GM10847 (cell line): ENCODE measurements around the gene PLXNC1.

Experiments used
- POLR2A ChIP-seq: IDR thresholded peaks from 2 replicates; pipeline ENCODE4 v1.6.1; 2011; ENCODE audit not compliant: insufficient read length; ENCODE audit errors: extremely low read depth

Gene PLXNC1

DNA sequence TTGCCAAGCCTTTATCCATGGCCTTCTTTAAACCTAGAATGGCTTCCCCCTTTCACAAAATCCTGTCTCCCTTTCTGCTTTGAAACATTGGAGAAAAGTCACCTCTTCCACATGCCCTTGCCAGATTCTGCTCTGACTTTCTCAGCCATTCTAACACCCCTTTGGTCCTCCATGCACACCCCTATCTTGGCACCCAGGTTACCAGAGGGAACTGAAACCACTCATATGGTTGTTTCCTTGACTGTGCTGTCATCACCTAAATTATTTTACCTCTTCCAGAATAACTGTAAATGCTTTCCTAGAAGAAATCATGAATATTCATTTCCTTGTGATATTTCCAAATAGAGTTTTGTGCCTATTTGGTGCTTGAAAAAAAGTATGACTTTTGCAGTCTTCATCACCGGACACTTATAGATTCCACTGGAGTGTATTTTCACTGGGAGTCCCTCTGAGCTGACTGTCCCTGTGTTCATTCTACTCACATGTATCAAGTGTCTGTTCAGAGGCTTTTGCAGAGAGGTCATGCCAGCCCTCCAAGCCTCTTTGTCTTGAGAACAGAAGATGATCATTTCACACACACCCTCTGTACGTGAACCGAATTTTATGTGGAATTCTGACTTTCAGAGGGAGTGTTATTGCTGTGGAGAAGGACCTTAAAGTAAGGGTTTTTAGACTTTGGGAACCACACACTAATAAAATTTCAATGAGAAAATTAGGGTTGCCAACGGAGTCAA lies 74.1 kb downstream of the PLXNC1 start:
- TF ChIP-seq POLR2A, result no peak

GRCh38 chr12:94223842-94224241 lies 75.5 kb downstream of the PLXNC1 start:
- no peak for TF ChIP-seq POLR2A

DNA sequence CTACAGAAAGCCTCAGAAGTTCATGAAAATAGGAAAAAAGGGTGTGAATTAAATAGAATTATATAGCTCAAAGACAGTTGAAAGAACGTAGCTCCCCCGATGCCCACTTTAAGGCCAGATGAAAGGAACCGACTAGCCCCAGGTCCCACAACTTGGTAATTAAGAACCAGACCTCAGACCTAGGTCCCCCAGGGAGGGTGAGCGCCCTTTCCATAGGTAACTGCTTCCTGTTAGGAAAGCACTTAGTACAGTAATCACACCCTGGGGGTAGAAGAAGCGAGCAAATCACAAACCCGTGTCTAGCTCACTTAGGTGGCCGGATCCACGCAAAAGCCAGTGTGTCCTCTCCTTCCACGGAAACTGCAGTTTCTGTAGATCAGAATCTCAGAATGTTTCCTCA lies 77.1 kb downstream of the PLXNC1 start:
- TF ChIP-seq POLR2A, result no peak

DNA sequence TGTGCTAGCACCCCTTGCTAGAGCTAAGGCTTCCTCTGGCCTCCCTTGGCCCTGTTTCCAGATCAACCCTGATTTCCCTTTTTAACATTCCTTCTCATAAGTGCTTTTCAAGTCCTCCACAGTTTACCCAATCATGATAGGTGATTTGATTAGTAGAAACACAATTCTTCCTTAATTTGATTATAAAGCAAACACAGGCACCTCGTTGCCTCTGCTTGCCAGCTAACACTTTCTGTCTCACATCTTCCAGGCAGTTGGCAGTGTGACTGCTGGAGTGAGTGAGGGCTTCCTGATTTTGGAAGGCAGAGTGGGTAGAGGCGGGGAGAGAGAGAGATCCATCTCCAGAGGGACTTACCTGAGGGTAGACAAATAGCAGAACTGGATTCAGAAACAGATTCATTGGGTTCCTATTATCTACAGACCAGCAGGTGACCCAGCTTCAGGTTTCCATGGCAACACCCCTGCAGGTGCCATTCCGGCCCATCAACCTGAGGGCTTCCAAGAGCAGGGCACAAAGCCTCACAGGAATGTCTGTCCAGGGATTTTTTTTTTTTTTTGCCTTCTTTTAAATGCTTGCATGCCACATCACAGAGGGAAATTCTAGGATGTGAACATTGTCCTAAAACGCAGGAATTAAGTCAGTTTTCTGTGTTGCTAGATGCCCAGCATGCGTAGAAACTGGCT lies 77.7 kb downstream of the PLXNC1 start:
- no peak for TF ChIP-seq POLR2A

- TF ChIP-seq POLR2A, result no peak
Observed at GRCh38 chr12:94227066-94227465, 78.7 kb downstream of the PLXNC1 start.

- no peak for TF ChIP-seq POLR2A
Observed at GRCh38 chr12:94228488-94228907, 80.1 kb downstream of the PLXNC1 start.

GRCh38 chr12:94229902-94230301 lies 81.5 kb downstream of the PLXNC1 start:
- no peak for TF ChIP-seq POLR2A

- TF ChIP-seq POLR2A, result no peak
Observed at GRCh38 chr12:94230357-94230905, 82.1 kb downstream of the PLXNC1 start.

GRCh38 chr12:94231709-94232108 lies 83.3 kb downstream of the PLXNC1 start:
- no peak for TF ChIP-seq POLR2A

DNA sequence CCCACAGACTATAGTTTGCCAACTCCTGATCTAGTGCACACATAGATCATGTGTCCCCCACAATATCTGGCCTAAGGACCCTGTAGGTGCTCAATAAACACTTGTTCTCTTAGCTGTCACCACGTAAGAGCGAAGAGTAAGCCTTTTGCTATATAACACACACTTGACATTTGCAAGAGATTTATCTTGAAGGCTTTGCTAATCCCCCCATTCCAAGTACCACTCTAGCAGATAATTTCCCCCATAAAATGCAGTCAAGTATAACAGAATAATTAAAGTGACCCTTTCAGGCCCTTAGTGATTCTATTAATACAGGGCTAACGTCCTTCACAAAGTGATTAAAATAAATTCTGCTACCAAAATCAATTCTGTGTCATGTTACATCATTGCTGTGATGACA lies 87.5 kb downstream of the PLXNC1 start:
- TF ChIP-seq POLR2A, result no peak

GRCh38 chr12:94239332-94239993 lies 91.1 kb downstream of the PLXNC1 start:
- no peak for TF ChIP-seq POLR2A

- no peak for TF ChIP-seq POLR2A
Observed at GRCh38 chr12:94240171-94240570, 91.8 kb downstream of the PLXNC1 start.

GRCh38 chr12:94242901-94243300 lies 94.5 kb downstream of the PLXNC1 start:
- no peak for TF ChIP-seq POLR2A

- TF ChIP-seq POLR2A, result no peak
Observed at GRCh38 chr12:94244165-94245133, 96.1 kb downstream of the PLXNC1 start.
